Endothelial cell (in vitro differentiated cells): ENCODE results near the gene SRRM5. TPM values are rescaled to one million over a fixed set of nuclear protein-coding genes. Genes with fewer than 3 reads are reported as not detected.
"Not testable (repeated sequence)": the region's sequence is repeated elsewhere in the genome, so short reads cannot be mapped to it uniquely, and the experiment has no call there.

Experiments
- DNase-seq: peaks from one replicate; pipeline ENCODE4 v3.0.0; 2021; ENCODE audit warnings: low spot score
- H3K27ac Mint-ChIP-seq: one replicate; pipeline ENCODE4 v1.8.0; 2021; ENCODE audit warnings: mixed read lengths, inconsistent platforms; ENCODE audit not compliant: unreplicated experiment
- H3K27me3 Mint-ChIP-seq: one replicate; pipeline ENCODE4 v1.8.0; 2021; ENCODE audit warnings: mild to moderate bottlenecking, moderate library complexity, mixed read lengths, inconsistent platforms; ENCODE audit not compliant: unreplicated experiment
- H3K36me3 Mint-ChIP-seq: one replicate; pipeline ENCODE4 v1.8.0; 2021; ENCODE audit warnings: mild to moderate bottlenecking, low read depth, mixed read lengths, inconsistent platforms; ENCODE audit not compliant: unreplicated experiment
- H3K4me1 Mint-ChIP-seq: one replicate; pipeline ENCODE4 v1.8.0; 2021; ENCODE audit warnings: mild to moderate bottlenecking, mixed read lengths, inconsistent platforms; ENCODE audit not compliant: unreplicated experiment
- H3K4me3 Mint-ChIP-seq: one replicate; pipeline ENCODE4 v1.8.0; 2021; ENCODE audit warnings: mild to moderate bottlenecking, mixed read lengths, inconsistent platforms; ENCODE audit not compliant: unreplicated experiment
- H3K9me3 Mint-ChIP-seq: one replicate; pipeline ENCODE4 v1.8.0; 2021; ENCODE audit warnings: mixed read lengths, inconsistent platforms; ENCODE audit not compliant: unreplicated experiment
- CTCF ChIP-seq: fragments of 200-600 bp; sonication (generic); IDR thresholded peaks from one replicate; pipeline ENCODE4 v1.5.0; 2021; ENCODE audit warnings: antibody characterized with exemption; ENCODE audit not compliant: unreplicated experiment
- total RNA-seq: library from RNA; stranded (reverse); fragmentation: NEBNext Ultra II Directional; extraction: Animal tissue kit (Norgen Biotek cat#: 25700); gene quantifications from one replicate; pipeline ENCODE4 v1.2.1, GENCODE V29; 2021; ENCODE audit not compliant: unreplicated experiment

SRRM5 gene
- total RNA-seq, 1 donor from 2014 or later: 0.26 TPM

- Mint-ChIP-seq H3K27ac (no peak overlapping the region), H3K4me3 (no peak overlapping the region), H3K36me3 (peaks cover 15% of the 10 kb centered on the region), H3K27me3 (peaks cover 9% of the 10 kb centered on the region), H3K4me1 (peaks cover 24% of the 10 kb centered on the region), H3K9me3 (no peaks in the 10 kb centered on the region)
- no peak for DNase-seq
- no peak for TF ChIP-seq CTCF
Measured at GRCh38 chr19:43598445-43599240, 13.2 kb upstream of the SRRM5 start.

- no peak for DNase-seq
- Mint-ChIP-seq H3K4me3 (no peak overlapping the region), H3K27ac (no peak overlapping the region), H3K27me3 (peaks cover 11% of the 10 kb centered on the region), H3K4me1 (peaks cover 22% of the 10 kb centered on the region), H3K9me3 (no peaks in the 10 kb centered on the region), H3K36me3 (peaks cover 12% of the 10 kb centered on the region)
- no peak for TF ChIP-seq CTCF
Measured at GRCh38 chr19:43599635-43600295, 12.1 kb upstream of the SRRM5 start.

GRCh38 chr19:43600326-43600725 is 11.6 kb upstream of the SRRM5 start:
- DNase-seq, H3K9me3 Mint-ChIP-seq, H3K27ac Mint-ChIP-seq, H3K4me3 Mint-ChIP-seq: not testable (repeated sequence)
- peaks cover 22% of the 10 kb centered on the region for H3K4me1 Mint-ChIP-seq
- peaks cover 11% of the 10 kb centered on the region for H3K27me3 Mint-ChIP-seq
- peaks cover 12% of the 10 kb centered on the region for H3K36me3 Mint-ChIP-seq

GRCh38 chr19:43605875-43606568 is 5.9 kb upstream of the SRRM5 start:
- H3K27ac Mint-ChIP-seq: no peak overlapping the region
- H3K27me3 Mint-ChIP-seq: peaks cover 7% of the 10 kb centered on the region
- peaks cover 30% of the 10 kb centered on the region for H3K36me3 Mint-ChIP-seq
- no peaks in the 10 kb centered on the region for H3K9me3 Mint-ChIP-seq
- no peak overlapping the region for H3K4me3 Mint-ChIP-seq
- no peak for TF ChIP-seq CTCF
- H3K4me1 Mint-ChIP-seq: peaks cover 16% of the 10 kb centered on the region
- DNase-seq: no peak

GRCh38 chr19:43606569-43607229 is 5.2 kb upstream of the SRRM5 start:
- Mint-ChIP-seq H3K4me3 (peak overlapping the region; percentile 47), H3K4me1 (peaks cover 22% of the 10 kb centered on the region), H3K27ac (no peak overlapping the region), H3K36me3 (peaks cover 27% of the 10 kb centered on the region), H3K27me3 (peaks cover 7% of the 10 kb centered on the region), H3K9me3 (no peaks in the 10 kb centered on the region)
- DNase-seq: no peak
- no peak for TF ChIP-seq CTCF
